ENCODE data around the gene MAPK11.

GRCh38 chr22:50310031-50310722 lies 40.0 kb upstream of the MAPK11 start:
- TF ChIP-seq, protein P1, sequence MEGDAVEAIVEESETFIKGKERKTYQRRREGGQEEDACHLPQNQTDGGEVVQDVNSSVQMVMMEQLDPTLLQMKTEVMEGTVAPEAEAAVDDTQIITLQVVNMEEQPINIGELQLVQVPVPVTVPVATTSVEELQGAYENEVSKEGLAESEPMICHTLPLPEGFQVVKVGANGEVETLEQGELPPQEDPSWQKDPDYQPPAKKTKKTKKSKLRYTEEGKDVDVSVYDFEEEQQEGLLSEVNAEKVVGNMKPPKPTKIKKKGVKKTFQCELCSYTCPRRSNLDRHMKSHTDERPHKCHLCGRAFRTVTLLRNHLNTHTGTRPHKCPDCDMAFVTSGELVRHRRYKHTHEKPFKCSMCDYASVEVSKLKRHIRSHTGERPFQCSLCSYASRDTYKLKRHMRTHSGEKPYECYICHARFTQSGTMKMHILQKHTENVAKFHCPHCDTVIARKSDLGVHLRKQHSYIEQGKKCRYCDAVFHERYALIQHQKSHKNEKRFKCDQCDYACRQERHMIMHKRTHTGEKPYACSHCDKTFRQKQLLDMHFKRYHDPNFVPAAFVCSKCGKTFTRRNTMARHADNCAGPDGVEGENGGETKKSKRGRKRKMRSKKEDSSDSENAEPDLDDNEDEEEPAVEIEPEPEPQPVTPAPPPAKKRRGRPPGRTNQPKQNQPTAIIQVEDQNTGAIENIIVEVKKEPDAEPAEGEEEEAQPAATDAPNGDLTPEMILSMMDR (conservative IDR thresholded peaks at IDR 0.05) = no peak
- no peak for TF ChIP-seq ZFX (IDR thresholded peaks at IDR 0.05)
